Liver (tissue), 9 donors: ENCODE measurements around the gene CYP2B6. TPM values are rescaled to one million over a fixed set of nuclear protein-coding genes. Genes with fewer than 3 reads are reported as not detected.
"Not testable (repeated sequence)": the region's sequence is repeated elsewhere in the genome, so short reads cannot be mapped to it uniquely, and the experiment has no call there.

Experiments used
- DNase-seq: peaks from one replicate; pipeline ENCODE4 v3.0.0-alpha.2; 2017; ENCODE audit warnings: low spot score
- H3K27ac ChIP-seq, 2 donors: one replicate each; pipeline ENCODE4 v1.7.0; 2013; ENCODE audit warnings: inconsistent platforms in 2 of 2, low read length in 2 of 2, control low read depth in 1 of 2, low read depth in 1 of 2, mild to moderate bottlenecking in 1 of 2
- H3K27me3 ChIP-seq, 4 donors: one replicate each; pipeline versions ENCODE4 v1.6.1 to v1.7.0; 2013; ENCODE audit warnings: low read length in 3 of 4, inconsistent platforms in 1 of 4, mild to moderate bottlenecking in 1 of 4, moderate library complexity in 1 of 4; ENCODE audit not compliant: control insufficient read depth in 4 of 4, insufficient read depth in 4 of 4
- H3K36me3 ChIP-seq, 4 donors: one replicate each; pipeline versions ENCODE4 v1.6.1 to v1.7.0; 2013; ENCODE audit warnings: low read length in 3 of 4, mild to moderate bottlenecking in 3 of 4, low read depth in 1 of 4, moderate library complexity in 1 of 4; ENCODE audit not compliant: control insufficient read depth in 4 of 4, insufficient read depth in 3 of 4
- H3K4me1 ChIP-seq, 4 donors: one replicate each; pipeline versions ENCODE4 v1.6.1 to v1.7.0; 2013; ENCODE audit warnings: low read length in 3 of 4, mild to moderate bottlenecking in 3 of 4, moderate library complexity in 1 of 4; ENCODE audit not compliant: control insufficient read depth in 4 of 4, insufficient read depth in 4 of 4
- H3K4me3 ChIP-seq, 3 donors: one replicate each; pipeline versions ENCODE4 v1.6.1 to v1.7.0; 2013; ENCODE audit warnings: low read length in 3 of 3, control low read depth in 1 of 3, low read depth in 1 of 3, mild to moderate bottlenecking in 1 of 3
- H3K9ac ChIP-seq, 2 donors: one replicate each; pipeline ENCODE4 v1.7.0; 2013; ENCODE audit warnings: low read length in 2 of 2, mild to moderate bottlenecking in 2 of 2, moderate library complexity in 2 of 2, control low read depth in 1 of 2, low read depth in 1 of 2
- H3K9me3 ChIP-seq, 4 donors: one replicate each; pipeline versions ENCODE4 v1.6.1 to v1.7.0; 2013; ENCODE audit warnings: low read length in 3 of 4; ENCODE audit not compliant: control insufficient read depth in 4 of 4
- ATF3 ChIP-seq: IDR thresholded peaks from 2 replicates; pipeline ENCODE4 v1.6.1; 2016; ENCODE audit warnings: antibody characterized with exemption
- EGR1 ChIP-seq, 2 donors: IDR thresholded peaks; 2 replicates each; pipeline ENCODE4 v1.6.1; 2016 to 2018; ENCODE audit warnings: antibody characterized with exemption in 2 of 2, low read depth in 2 of 2
- FOXA1 ChIP-seq: IDR thresholded peaks from 2 replicates; pipeline ENCODE4 v1.6.1; 2016; ENCODE audit warnings: antibody characterized with exemption
- FOXA2 ChIP-seq: IDR thresholded peaks from 2 replicates; pipeline ENCODE4 v1.6.1; 2016; ENCODE audit warnings: antibody characterized with exemption
- GABPA ChIP-seq, 2 donors: IDR thresholded peaks in 1 of 2; conservative IDR thresholded peaks in 1 of 2; 2 replicates each; pipeline ENCODE4 v1.6.1; 2016; ENCODE audit warnings: antibody characterized with exemption in 2 of 2, mild to moderate bottlenecking in 1 of 2, moderate library complexity in 1 of 2
- HNF4A ChIP-seq, 2 donors: conservative IDR thresholded peaks; 2 replicates each; pipeline ENCODE4 v1.6.1; 2016; ENCODE audit warnings: antibody characterized with exemption in 2 of 2, mild to moderate bottlenecking in 2 of 2
- HNF4G ChIP-seq: IDR thresholded peaks from 2 replicates; pipeline ENCODE4 v1.6.1; 2016; ENCODE audit warnings: antibody characterized with exemption
- JUND ChIP-seq, 2 donors: IDR thresholded peaks; 2 replicates each; pipeline ENCODE4 v1.6.1; 2016; ENCODE audit warnings: antibody characterized with exemption in 2 of 2
- NR2F2 ChIP-seq: IDR thresholded peaks from 2 replicates; pipeline ENCODE4 v1.6.1; 2016; ENCODE audit warnings: antibody characterized with exemption
- RAD21 ChIP-seq, 2 donors: IDR thresholded peaks; 2 replicates each; pipeline ENCODE4 v1.6.1; 2016; ENCODE audit warnings: antibody characterized with exemption in 2 of 2, mild to moderate bottlenecking in 2 of 2
- RXRA ChIP-seq, 2 donors: IDR thresholded peaks; 2 replicates each; pipeline ENCODE4 v1.6.1; 2017 to 2018; ENCODE audit warnings: antibody characterized with exemption in 2 of 2, mild to moderate bottlenecking in 1 of 2
- SP1 ChIP-seq: IDR thresholded peaks from 2 replicates; pipeline ENCODE4 v1.6.1; 2018; ENCODE audit warnings: antibody characterized with exemption, mild to moderate bottlenecking
- TAF1 ChIP-seq: conservative IDR thresholded peaks from 2 replicates; pipeline ENCODE4 v1.6.1; 2016; ENCODE audit warnings: antibody characterized with exemption, mild to moderate bottlenecking
- YY1 ChIP-seq: IDR thresholded peaks from 2 replicates; pipeline ENCODE4 v1.6.1; 2016; ENCODE audit warnings: antibody characterized with exemption, mild to moderate bottlenecking
- ZBTB33 ChIP-seq: IDR thresholded peaks from 2 replicates; pipeline ENCODE4 v1.6.1; 2016; ENCODE audit warnings: antibody characterized with exemption
- WGBS: extraction: QIAGEN DNeasy Blood & Tissue Kit; methylation state at CpG from one replicate; pipeline ENCODE4 v1.1.7; 2013; 5-methylcytosine and 5-hydroxymethylcytosine counted together
- polyA plus RNA-seq, 2 donors: library from polyadenylated mRNA; stranded (reverse) in 1 of 2; unstranded in 1 of 2; fragments of 200-250 nt in 1 of 2; fragments of >200 nt in 1 of 2; fragmentation: Nextera tagmentation in 1 of 2; extraction: Ambion mirVana in 1 of 2; gene quantifications; one replicate each; pipeline versions ENCODE4 v1.2.1 to v1.2.3, GENCODE V29; 2013 to 2015
- total RNA-seq, 2 donors: library from RNA; depleted of rRNA; stranded (reverse); fragments of >200 nt; gene quantifications; one replicate each; pipeline ENCODE4 v1.2.3, GENCODE V29; 2014
- TF ChIP-seq, protein P1 (sequence below): IDR thresholded peaks from 2 replicates; pipeline ENCODE4 v1.6.1; 2016; ENCODE audit warnings: antibody characterized with exemption, mild to moderate bottlenecking
- TF ChIP-seq, protein P2 (sequence below): IDR thresholded peaks from 2 replicates; pipeline ENCODE4 v1.6.1; 2016; ENCODE audit warnings: antibody characterized with exemption
- TF ChIP-seq, protein P3 (sequence below): fragments of 150-350 bp; IDR thresholded peaks from 2 replicates; pipeline ENCODE4 v1.5.1; 2017; ENCODE audit warnings: improper control_type of control experiment, low read depth, low read length; ENCODE audit not compliant: missing input control
- donor health status: healthy.
- donor health status: healthy.
- donor health status: healthy.
- donor health status: healthy.
- donor health status: healthy.

CYP2B6 gene
- total and polyA plus RNA-seq, 4 donors: 13.0 to 751 (median 16.6) TPM; not detected in 1

DNA sequence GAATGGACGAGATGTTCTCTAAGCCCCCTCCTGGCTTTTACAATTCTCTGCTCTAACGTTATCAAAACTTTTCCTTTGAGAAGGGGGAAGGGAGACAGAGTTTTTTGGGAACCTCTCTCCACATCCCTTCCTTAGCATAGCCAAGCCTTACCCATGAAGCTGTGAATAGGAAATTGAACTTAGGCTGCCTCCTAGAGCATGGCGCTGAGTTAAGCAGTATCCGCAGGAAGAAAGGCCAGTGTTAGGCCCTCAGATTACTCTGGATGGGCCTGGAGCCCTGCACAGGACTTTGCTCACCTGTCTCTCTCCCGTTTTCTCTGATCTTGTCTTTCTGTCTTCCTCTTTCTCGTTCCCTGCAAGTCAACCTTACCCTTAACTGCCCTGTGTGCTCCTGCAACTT, 39.6 kb downstream of the CYP2B6 start:
- no peak for DNase-seq
- no peak overlapping the region for H3K9ac ChIP-seq
- TF ChIP-seq SP1 (no peak), RAD21 (IDR thresholded peaks at IDR 0.05) (peak in 1 of 2 donors; percentile 52)
- 76% methylated on average over 6 of the region's 6 CpGs for WGBS
- no peaks in the 10 kb centered on the region for H3K9me3 ChIP-seq
- no peak overlapping the region for H3K4me3 ChIP-seq
- H3K27ac ChIP-seq: no peak overlapping the region
- H3K27me3 ChIP-seq: peaks cover 0 to 2% (median 0%) of the 10 kb centered on the region in 4 donors
- H3K36me3 ChIP-seq: no peaks in the 10 kb centered on the region
- H3K4me1 ChIP-seq: peaks cover 0 to 2% (median 0%) of the 10 kb centered on the region in 4 donors

GRCh38 chr19:41031916-41032315, 40.8 kb downstream of the CYP2B6 start:
- DNase-seq: no peak
- Histone ChIP-seq H3K27ac (no peak overlapping the region), H3K27me3 (no peaks in the 10 kb centered on the region), H3K36me3 (no peaks in the 10 kb centered on the region), H3K9me3 (no peaks in the 10 kb centered on the region), H3K4me1 (no peaks in the 10 kb centered on the region), H3K4me3 (no peak overlapping the region), H3K9ac (no peak overlapping the region)
- no peak for TF ChIP-seq FOXA2
- no peak for TF ChIP-seq JUND (IDR thresholded peaks at IDR 0.05)
- TF ChIP-seq, protein P1, sequence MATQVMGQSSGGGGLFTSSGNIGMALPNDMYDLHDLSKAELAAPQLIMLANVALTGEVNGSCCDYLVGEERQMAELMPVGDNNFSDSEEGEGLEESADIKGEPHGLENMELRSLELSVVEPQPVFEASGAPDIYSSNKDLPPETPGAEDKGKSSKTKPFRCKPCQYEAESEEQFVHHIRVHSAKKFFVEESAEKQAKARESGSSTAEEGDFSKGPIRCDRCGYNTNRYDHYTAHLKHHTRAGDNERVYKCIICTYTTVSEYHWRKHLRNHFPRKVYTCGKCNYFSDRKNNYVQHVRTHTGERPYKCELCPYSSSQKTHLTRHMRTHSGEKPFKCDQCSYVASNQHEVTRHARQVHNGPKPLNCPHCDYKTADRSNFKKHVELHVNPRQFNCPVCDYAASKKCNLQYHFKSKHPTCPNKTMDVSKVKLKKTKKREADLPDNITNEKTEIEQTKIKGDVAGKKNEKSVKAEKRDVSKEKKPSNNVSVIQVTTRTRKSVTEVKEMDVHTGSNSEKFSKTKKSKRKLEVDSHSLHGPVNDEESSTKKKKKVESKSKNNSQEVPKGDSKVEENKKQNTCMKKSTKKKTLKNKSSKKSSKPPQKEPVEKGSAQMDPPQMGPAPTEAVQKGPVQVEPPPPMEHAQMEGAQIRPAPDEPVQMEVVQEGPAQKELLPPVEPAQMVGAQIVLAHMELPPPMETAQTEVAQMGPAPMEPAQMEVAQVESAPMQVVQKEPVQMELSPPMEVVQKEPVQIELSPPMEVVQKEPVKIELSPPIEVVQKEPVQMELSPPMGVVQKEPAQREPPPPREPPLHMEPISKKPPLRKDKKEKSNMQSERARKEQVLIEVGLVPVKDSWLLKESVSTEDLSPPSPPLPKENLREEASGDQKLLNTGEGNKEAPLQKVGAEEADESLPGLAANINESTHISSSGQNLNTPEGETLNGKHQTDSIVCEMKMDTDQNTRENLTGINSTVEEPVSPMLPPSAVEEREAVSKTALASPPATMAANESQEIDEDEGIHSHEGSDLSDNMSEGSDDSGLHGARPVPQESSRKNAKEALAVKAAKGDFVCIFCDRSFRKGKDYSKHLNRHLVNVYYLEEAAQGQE: no peak
- no peak for TF ChIP-seq RAD21 (IDR thresholded peaks at IDR 0.05)
- no peak for TF ChIP-seq RXRA (IDR thresholded peaks at IDR 0.05)
- no peak for TF ChIP-seq ATF3
- TF ChIP-seq, protein P2, sequence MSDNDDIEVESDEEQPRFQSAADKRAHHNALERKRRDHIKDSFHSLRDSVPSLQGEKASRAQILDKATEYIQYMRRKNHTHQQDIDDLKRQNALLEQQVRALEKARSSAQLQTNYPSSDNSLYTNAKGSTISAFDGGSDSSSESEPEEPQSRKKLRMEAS: no peak
- no peak for TF ChIP-seq ZBTB33
- TF ChIP-seq TAF1: no peak
- TF ChIP-seq YY1: no peak
- TF ChIP-seq, protein P3, sequence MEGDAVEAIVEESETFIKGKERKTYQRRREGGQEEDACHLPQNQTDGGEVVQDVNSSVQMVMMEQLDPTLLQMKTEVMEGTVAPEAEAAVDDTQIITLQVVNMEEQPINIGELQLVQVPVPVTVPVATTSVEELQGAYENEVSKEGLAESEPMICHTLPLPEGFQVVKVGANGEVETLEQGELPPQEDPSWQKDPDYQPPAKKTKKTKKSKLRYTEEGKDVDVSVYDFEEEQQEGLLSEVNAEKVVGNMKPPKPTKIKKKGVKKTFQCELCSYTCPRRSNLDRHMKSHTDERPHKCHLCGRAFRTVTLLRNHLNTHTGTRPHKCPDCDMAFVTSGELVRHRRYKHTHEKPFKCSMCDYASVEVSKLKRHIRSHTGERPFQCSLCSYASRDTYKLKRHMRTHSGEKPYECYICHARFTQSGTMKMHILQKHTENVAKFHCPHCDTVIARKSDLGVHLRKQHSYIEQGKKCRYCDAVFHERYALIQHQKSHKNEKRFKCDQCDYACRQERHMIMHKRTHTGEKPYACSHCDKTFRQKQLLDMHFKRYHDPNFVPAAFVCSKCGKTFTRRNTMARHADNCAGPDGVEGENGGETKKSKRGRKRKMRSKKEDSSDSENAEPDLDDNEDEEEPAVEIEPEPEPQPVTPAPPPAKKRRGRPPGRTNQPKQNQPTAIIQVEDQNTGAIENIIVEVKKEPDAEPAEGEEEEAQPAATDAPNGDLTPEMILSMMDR: no peak
- TF ChIP-seq HNF4G: no peak
- no peak for TF ChIP-seq SP1
- no peak for TF ChIP-seq HNF4A (conservative IDR thresholded peaks at IDR 0.05)
- no peak for TF ChIP-seq NR2F2
- TF ChIP-seq FOXA1: no peak
- no peak for TF ChIP-seq GABPA (IDR thresholded peaks at IDR 0.05 in 1 of 2, conservative IDR thresholded peaks at IDR 0.05 in 1 of 2)
- TF ChIP-seq EGR1 (IDR thresholded peaks at IDR 0.05; ENCODE audit: low read depth in 2 of 2): no peak
- WGBS: 43% methylated on average over 2 of the region's 2 CpGs

- not testable (repeated sequence) for H3K4me3 ChIP-seq, H3K9ac ChIP-seq, H3K9me3 ChIP-seq, H3K27ac ChIP-seq, H3K36me3 ChIP-seq, H3K4me1 ChIP-seq, DNase-seq, H3K27me3 ChIP-seq
- 64% methylated on average over 7 of the region's 7 CpGs for whole genome bisulfite sequencing
Measured at GRCh38 chr19:41033324-41033723, 42.2 kb downstream of the CYP2B6 start.
